HUDEP-2 (cell line): ENCODE measurements around the gene NANOGP8.
"Not testable (repeated sequence)": the region's sequence is repeated elsewhere in the genome, so short reads cannot be mapped to it uniquely, and the experiment has no call there.

Experiments used
- DNase-seq, 76 experiments: peaks; one replicate each; lab custom pipeline; 2025; ENCODE audit not compliant: unreplicated experiment in 76 of 76; lab: John Stamatoyannopoulos, UW

The NANOGP8 gene

GRCh38 chr15:35095941-35096340 lies 10.8 kb upstream of the NANOGP8 start:
- DNase-seq, result no peak

DNA sequence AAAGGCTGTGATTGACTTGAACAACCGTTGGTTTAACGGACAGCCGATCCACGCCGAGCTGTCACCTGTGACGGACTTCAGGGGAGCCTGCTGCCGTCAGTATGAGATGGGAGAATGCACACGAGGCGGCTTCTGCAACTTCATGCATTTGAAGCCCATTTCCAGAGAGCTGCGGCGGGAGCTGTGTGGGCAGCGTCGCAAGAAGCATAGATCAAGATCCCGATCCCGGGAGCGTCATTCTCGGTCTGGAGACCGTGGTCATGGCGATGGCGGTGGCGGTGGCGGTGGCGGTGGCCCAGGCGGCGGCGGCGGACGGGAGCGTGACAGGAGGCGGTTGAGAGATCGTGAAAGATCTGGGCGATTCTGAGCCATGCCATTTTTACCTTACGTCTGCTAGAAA lies 7.8 kb upstream of the NANOGP8 start:
- no peak for DNase-seq

- no peak for DNase-seq
Observed at GRCh38 chr15:35092311-35092710, 7.2 kb upstream of the NANOGP8 start.

- no peak for DNase-seq
Observed at GRCh38 chr15:35090104-35090807, 5.2 kb upstream of the NANOGP8 start.

DNA sequence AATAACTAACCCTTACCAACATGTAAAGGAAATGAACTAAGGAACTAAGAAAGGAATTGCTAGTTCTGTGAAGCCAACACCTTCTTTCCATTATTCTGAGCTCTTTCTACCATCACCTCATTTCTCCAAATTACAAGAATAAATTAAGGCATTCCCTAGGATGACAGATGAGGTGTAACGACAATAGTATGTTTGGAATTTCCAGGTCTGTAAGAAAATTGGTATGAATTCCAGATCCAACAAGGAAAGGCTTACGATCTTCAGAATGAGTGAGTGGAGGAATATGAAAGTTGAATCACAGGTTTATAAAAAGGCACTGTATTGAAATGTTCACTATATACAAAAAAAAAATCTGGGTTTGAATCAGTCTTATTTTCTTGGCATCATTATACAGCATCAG lies 4.5 kb upstream of the NANOGP8 start:
- DNase-seq, result no peak

DNA sequence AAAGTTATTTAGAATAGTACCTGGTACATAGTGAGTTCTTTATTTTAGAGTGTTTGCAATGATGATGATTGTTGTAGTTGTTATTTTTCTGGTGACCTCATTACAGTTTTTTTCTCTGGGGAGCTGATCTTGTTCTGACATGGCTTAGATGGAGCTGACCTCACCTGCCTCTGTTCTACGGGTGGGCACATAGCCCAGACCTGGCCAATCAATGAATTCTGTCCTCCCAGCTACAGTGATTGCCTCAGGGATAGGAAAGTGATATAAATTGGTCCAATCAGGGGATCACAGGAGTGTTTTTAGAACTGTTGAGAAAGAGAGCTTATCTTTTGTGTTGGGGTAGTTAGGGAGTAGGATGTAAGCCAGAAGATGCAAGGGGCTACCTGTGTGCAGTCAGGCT lies 3.2 kb upstream of the NANOGP8 start:
- no peak for DNase-seq

DNA sequence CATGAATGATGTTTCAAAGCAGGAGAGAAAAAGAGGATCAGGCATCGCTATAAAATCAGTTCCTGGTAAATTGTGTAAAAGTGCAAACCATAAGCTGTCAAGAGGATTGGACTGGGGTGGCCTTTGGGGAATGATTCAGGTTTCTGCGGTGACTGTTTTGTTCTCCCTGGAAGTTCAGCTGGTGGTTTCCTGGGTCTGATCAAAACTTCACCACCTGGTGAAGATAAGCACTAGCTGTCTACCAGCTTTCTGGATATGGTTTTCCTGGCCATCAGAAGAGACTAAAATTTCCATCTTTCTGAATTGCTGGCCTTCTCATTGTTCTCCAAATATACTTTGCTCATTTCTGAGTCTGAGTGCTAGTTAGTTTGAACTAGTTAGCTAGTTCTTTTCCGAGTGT lies 2.7 kb upstream of the NANOGP8 start:
- no peak for DNase-seq

DNA sequence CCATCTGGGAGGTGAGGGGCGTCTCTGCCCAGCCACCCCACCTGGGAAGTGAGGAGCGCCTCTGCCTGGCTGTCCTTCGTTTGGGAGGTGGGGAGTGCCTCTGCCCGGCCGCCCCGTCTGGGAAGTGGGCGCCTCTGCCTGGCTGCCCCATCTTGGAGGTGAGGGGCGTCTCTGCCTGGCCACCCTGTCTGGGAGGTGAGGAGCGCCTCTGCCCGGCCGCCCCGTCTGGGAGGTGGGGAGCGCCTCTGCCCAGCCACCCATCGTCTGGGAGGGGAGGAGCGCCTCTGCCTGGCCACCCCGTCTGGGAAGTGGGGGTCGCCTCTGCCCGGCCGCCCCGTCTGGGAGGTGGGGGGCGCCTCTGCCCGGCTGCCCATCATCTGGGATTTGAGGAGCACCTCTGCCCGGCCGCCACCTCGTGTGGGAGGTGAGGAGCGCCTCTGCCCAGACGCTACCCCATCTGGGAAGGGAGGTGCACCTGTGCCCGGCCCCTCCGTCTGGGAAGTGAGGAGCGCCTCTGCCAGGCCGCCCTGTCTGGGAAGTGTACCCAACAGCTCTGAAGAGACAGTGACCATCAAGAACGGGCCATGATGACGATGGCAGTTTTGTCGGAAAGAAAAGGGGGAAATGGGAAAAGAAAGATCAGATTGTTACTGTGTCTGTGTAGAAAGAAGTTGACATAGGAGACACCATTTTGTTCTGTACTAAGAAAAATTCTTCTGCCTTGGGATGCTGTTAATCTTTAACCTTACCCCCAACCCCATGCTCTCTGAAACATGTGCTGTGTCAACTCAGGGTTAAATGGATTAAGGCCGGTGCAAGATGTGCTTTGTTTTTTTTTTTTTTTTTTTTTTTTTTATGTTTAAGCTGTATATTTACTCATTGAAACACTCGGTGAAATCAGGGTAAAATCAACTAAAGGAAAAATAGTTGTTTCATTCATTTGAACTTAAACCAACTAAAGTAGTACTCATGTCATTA lies 2.4 kb downstream of the NANOGP8 start:
- DNase-seq, result not testable (repeated sequence)

DNA sequence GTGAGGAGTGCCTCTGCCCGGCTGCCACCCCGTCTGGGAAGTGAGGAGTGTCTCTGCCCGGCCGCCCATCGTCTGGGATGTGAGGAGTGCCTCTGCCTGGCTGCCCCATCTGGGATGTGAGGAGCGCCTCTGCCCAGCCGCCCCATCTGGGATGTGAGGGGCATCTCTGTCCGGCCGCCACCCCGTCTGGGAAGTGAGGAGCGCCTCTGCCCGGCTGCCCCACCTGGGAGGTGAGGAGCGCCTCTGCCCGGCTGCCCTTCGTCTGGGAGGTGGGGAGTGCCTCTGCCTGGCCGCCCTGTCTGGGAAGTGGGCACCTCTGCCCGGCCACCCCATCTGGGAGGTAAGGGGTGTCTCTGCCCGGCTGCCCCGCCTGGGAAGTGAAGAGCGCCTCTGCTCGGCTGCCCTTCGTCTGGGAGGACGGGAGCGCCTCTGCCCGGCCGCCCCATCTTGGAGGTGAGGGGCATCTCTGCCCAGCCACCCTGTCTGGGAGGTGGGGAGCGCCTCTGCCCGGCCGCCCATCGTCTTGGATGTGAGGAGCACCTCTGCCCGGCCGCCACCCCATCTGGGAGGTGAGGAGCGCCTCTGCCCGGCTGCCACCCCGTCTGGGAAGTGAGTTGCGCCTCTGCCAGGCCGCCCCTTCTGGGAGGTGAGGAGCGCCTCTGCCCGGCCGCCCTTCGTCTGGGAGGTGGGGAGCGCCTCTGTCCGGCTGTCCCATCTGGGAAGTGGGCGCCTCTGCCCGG lies 3.3 kb downstream of the NANOGP8 start:
- not testable (repeated sequence) for DNase-seq

- DNase-seq, result no peak
Observed at GRCh38 chr15:35080226-35080625, 4.9 kb downstream of the NANOGP8 start.

DNA sequence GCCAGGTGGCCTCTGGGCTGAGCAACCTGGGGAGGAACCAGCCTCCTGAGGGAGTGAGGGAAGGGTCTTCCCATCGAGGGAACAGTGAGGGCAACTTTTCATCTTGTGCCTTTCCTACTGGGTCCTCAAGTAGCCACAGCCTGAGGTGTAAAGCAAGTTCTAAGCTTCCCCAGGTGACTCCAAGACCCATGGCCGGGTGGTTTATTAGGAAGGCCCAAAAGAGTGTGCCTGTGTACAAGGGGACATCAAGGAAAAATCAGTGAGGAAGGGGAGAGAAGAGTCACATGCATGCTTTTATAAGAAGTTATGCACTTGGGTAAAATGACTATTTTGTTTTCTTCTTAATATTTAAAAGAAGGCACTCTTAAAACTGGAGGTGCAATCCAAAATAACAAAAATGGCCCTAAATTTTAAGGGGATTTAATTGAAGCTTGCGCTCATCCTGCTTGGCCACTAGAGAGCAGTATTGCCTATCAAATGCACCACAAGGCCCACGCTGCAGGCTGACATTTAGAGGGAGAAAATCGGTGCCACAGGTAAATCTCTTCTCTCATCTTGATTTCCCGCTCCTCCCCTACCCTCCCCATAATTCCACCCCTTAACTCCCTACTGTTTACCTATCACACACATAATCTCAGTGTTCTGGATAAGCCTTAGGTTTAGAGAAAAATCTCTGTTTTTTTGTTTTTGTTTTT lies 6.7 kb downstream of the NANOGP8 start:
- peak in 25 of 76 experiments; percentile 1 to 54 (median 25) for DNase-seq

GRCh38 chr15:35071106-35071505 lies 14.0 kb downstream of the NANOGP8 start:
- no peak for DNase-seq

GRCh38 chr15:35068846-35069475 lies 16.1 kb downstream of the NANOGP8 start:
- no peak for DNase-seq

GRCh38 chr15:35067496-35068347 lies 17.4 kb downstream of the NANOGP8 start:
- DNase-seq, result no peak

- no peak for DNase-seq
Observed at GRCh38 chr15:35066094-35066493, 19.0 kb downstream of the NANOGP8 start.

DNA sequence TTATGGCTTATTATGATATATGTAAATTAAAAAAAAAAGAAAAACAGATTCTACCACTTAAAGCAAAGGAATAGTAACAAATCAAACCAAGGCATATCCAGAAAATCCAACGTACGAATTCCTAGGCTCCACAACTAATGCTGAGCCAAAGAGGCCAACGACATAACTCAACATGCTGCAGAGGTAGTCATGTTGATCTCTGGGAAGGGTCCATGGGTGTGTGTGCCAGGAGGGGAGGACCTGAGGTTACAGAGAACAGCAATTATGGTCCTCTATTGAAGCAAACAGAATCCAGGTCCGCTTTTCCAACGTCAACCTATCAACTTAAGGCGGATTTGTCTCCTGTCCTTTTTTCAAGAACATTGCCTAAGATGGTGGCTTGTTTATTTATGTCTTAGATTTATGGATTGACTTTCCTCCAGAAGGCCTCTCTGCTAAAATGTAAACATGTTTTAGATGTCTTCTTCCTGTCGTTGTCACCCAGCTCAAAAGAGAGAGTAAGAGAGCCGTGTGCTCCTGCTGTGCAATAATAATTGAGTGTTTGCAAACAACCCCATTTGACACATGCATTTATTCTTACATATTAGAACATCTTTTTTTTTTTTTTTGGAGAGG lies 20.4 kb downstream of the NANOGP8 start:
- DNase-seq, result no peak

GRCh38 chr15:35062738-35063099 lies 22.4 kb downstream of the NANOGP8 start:
- DNase-seq, result no peak

DNA sequence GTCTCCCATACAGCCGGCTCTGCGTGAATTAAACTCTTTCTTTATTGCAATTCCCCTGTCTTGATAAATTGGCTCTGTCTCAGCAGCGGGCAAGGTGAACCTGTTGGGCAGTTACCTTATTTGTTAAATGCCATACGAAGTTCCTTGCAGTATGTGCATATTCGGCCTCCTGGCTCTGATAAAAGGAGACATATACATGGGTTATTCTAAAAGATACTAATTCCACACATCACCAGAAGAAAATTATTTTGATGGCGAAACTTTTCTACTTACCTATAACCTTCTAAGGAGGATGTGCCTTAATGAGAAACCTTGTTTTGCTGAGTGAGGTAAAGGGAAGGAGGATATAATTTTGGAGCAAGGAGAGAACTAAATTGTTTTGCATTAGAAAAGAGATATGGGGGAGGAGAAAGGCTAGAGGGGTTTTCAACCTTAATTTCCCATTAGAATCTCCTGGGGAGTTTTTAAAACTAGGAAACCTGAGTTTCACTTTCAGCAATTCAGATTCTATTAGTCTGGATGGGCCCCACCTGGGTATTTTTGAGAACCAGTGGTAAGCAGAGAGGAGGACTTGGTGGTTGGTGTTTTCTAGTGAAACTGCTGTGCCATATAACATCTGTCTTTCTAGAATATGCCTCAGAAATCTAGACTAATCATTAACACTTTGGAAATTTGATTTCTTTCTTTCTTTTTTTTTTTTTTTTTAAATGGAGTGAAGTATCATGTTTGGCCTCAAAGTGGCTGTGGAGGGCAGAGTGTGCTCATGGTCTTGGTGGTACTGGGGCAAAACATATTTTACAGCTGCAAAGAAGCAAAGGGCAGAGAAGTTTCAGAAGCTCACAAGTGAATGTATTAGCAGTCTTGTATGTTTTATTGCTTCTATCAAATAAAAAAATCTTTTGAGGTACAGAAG lies 23.0 kb downstream of the NANOGP8 start:
- no peak for DNase-seq
